B cell (primary cell): ENCODE data around the gene IST1. TPM values are rescaled to one million over a fixed set of nuclear protein-coding genes. Genes with fewer than 3 reads are reported as not detected.

Source experiments
- ATAC-seq: fragments of 200-7000 bp; cut with Tn5 transposase; one replicate; pipeline ENCODE4 v1.10.0; 2021; ENCODE audit warnings: low read depth, mild to moderate bottlenecking, moderate number of reproducible peaks, moderate library complexity
- CTCF ChIA-PET: fragments of 350-600 bp; sonication (Branson Sonifier 250); formaldehyde crosslinking; loops from one replicate; lab custom pipeline; 2021; ENCODE audit warnings: antibody characterized with exemption, inconsistent platforms; lab: Charles Lee
- POLR2A ChIA-PET: fragments of 350-600 bp; sonication (Branson Sonifier 250); formaldehyde crosslinking; loops from one replicate; lab custom pipeline; 2021; ENCODE audit warnings: antibody characterized with exemption; lab: Charles Lee
- DNase-seq: peaks from one replicate; pipeline ENCODE4 v3.0.0; 2013
- H2AFZ ChIP-seq: 2 replicates; pipeline ENCODE4 v1.6.1; 2012; ENCODE audit warnings: mild to moderate bottlenecking, low read depth, low read length; ENCODE audit not compliant: insufficient read depth, poor library complexity, severe bottlenecking
- H3K27ac ChIP-seq, 2 donors: 1 replicate in 1 of 2; 2 replicates in 1 of 2; pipeline ENCODE4 v1.5.1; 2012 to 2013; ENCODE audit warnings: low read length in 2 of 2, mild to moderate bottlenecking in 2 of 2, moderate library complexity in 1 of 2
- H3K27me3 ChIP-seq, 4 experiments: fragments of 200-600 bp in 1 of 4; sonication (generic) in 1 of 4; replicated peaks in 1 of 4; 1 replicate in 2 of 4; 2 replicates in 2 of 4; pipeline versions ENCODE4 v1.6.1 to v1.7.0; 2013 to 2016; ENCODE audit warnings: low read length in 3 of 4, mild to moderate bottlenecking in 2 of 4, mixed read lengths in 1 of 4, moderate library complexity in 1 of 4; ENCODE audit not compliant: insufficient read depth in 4 of 4, control insufficient read depth in 3 of 4; ENCODE audit errors: control extremely low read depth in 1 of 4
- H3K36me3 ChIP-seq, 2 experiments: replicated peaks in 1 of 2; 1 replicate in 1 of 2; 2 replicates in 1 of 2; pipeline versions ENCODE4 v1.6.1 to v1.7.1; 2013; ENCODE audit warnings: low read length in 1 of 2; ENCODE audit not compliant: insufficient read depth in 2 of 2, control insufficient read depth in 1 of 2; ENCODE audit errors: control extremely low read depth in 1 of 2, extremely low read depth in 1 of 2
- H3K4me1 ChIP-seq, 2 donors: fragments of 200-600 bp in 1 of 2; sonication (generic) in 1 of 2; 1 replicate in 1 of 2; 2 replicates in 1 of 2; pipeline versions ENCODE4 v1.5.1 to v1.6.1; 2013 to 2017; ENCODE audit warnings: low read length in 2 of 2; ENCODE audit not compliant: control insufficient read depth in 2 of 2, insufficient read depth in 2 of 2
- H3K4me2 ChIP-seq: replicated peaks from 2 replicates; pipeline ENCODE3; 2012; ENCODE audit warnings: mild to moderate bottlenecking, low read depth, low read length; ENCODE audit not compliant: poor library complexity, severe bottlenecking
- H3K4me3 ChIP-seq, 5 experiments: fragments of 200-600 bp in 1 of 5; sonication (generic) in 1 of 5; 1 replicate in 3 of 5; 2 replicates in 2 of 5; pipeline versions ENCODE4 v1.5.1 to v1.7.0; 2011 to 2016; ENCODE audit warnings: low read length in 4 of 5, mild to moderate bottlenecking in 4 of 5, low read depth in 2 of 5, control low read depth in 1 of 5, moderate library complexity in 1 of 5; ENCODE audit not compliant: insufficient read depth in 1 of 5; ENCODE audit errors: control extremely low read depth in 1 of 5, extremely low read depth in 1 of 5
- H3K79me2 ChIP-seq: fragments of 200-600 bp; sonication (generic); one replicate; pipeline ENCODE4 v1.6.0; 2016; ENCODE audit warnings: low read length; ENCODE audit not compliant: control insufficient read depth, insufficient read depth
- H3K9ac ChIP-seq: fragments of 200-600 bp; sonication (generic); 2 replicates; pipeline ENCODE4 v1.6.1; 2017; ENCODE audit warnings: mild to moderate bottlenecking, low read length, moderate library complexity
- H3K9me3 ChIP-seq, 3 donors: one replicate each; pipeline versions ENCODE4 v1.6.1 to v1.7.1; 2013; ENCODE audit warnings: low read length in 2 of 3; ENCODE audit not compliant: control insufficient read depth in 2 of 3, insufficient read depth in 1 of 3; ENCODE audit errors: control extremely low read depth in 1 of 3
- H4K20me1 ChIP-seq: 2 replicates; pipeline ENCODE4 v1.6.0; 2012; ENCODE audit warnings: mild to moderate bottlenecking, low read length; ENCODE audit not compliant: insufficient read depth, control insufficient read depth, poor library complexity, severe bottlenecking
- H3K27ac Mint-ChIP-seq: one replicate; pipeline ENCODE4 v1.8.0; 2021; ENCODE audit warnings: mixed read lengths
- H3K27me3 Mint-ChIP-seq: one replicate; pipeline ENCODE4 v1.8.0; 2021; ENCODE audit warnings: mixed read lengths
- H3K4me1 Mint-ChIP-seq: one replicate; pipeline ENCODE4 v1.8.0; 2021; ENCODE audit warnings: mixed read lengths
- H3K4me3 Mint-ChIP-seq: one replicate; pipeline ENCODE4 v1.8.0; 2021; ENCODE audit warnings: mixed read lengths
- H3K9me3 Mint-ChIP-seq: one replicate; pipeline ENCODE4 v1.8.0; 2022; ENCODE audit warnings: mixed read lengths; ENCODE audit not compliant: insufficient read depth
- EZH2 ChIP-seq: IDR thresholded peaks from 2 replicates; pipeline ENCODE4 v1.6.1; 2012; ENCODE audit warnings: borderline replicate concordance, low read depth, mild to moderate bottlenecking, moderate library complexity, low read length; ENCODE audit not compliant: insufficient read depth, poor library complexity, severe bottlenecking
- WGBS: methylation state at CpG from one replicate; pipeline ENCODE4 v1.1.5; 2013; ENCODE audit warnings: missing lambda C conversion rate; ENCODE audit not compliant: insufficient coverage; 5-methylcytosine and 5-hydroxymethylcytosine counted together
- intact Hi-C: fragments of 100-400 bp; cut with micrococcal nuclease; formaldehyde crosslinking; loops from one replicate; pipeline ENCODE4 v1.10.0; 2022
- polyA plus RNA-seq: library from polyadenylated mRNA; depleted of rRNA; stranded (reverse); fragments of >200 nt; gene quantifications from 2 replicates; pipeline ENCODE4 v1.2.3, GENCODE V29; 2012
- total RNA-seq, 2 donors: library from RNA; stranded (reverse); fragments of 120-200 nt in 1 of 2; gene quantifications; 1 replicate in 1 of 2; 2 replicates in 1 of 2; pipeline versions ENCODE4 v1.2.3 to v1.2.4, GENCODE V29; 2013 to 2022
- TF ChIP-seq, protein P1 (sequence below): fragments of 200-600 bp; IDR thresholded peaks from one replicate; pipeline ENCODE4 v1.8.0; 2022; ENCODE audit warnings: antibody characterized with exemption, mild to moderate bottlenecking

Gene IST1
- total and polyA plus RNA-seq, 2 donors (not counting 1 experiment from before 2014, with no cell fraction given): 182 to 268 TPM

DNA sequence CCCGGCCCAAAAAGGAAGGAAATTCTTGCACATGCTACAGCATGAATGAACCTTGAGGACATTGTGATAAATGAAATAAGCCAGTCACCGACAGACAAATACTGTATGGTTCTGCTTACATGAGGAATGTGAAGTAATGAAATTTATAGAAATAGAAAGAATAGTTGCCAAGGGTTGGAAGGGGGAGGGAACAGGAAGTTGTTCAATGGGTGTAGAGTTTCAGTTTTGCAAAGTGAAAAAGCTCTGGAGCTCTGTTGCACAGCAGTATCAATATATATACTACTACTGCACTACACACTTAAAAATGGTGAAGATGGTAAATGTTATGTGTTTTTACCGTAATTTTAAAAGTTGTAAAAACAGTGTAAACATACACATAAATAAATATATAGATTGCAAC is 61.2 kb downstream of the IST1 start:
- no peak overlapping the region for H3K4me3 Mint-ChIP-seq
- Histone ChIP-seq H3K9me3 (peaks cover 0 to 3% (median 0%) of the 10 kb centered on the region in 3 donors), H3K4me1 (peaks cover 21 to 27% of the 10 kb centered on the region in 2 donors), H2AFZ (no peak overlapping the region), H3K27ac (no peak overlapping the region), H4K20me1 (no peaks in the 10 kb centered on the region), H3K4me3 (no peak overlapping the region), H3K36me3 (no peaks in the 10 kb centered on the region), H3K79me2 (no peaks in the 10 kb centered on the region), H3K9ac (no peak overlapping the region), H3K4me2 (peak overlapping the region; percentile 43), H3K27me3 (no peaks in the 10 kb centered on the region)
- 20% methylated on average over 2 of the region's 3 CpGs for WGBS
- H3K27ac Mint-ChIP-seq: no peak overlapping the region
- DNase-seq (no peak), ATAC-seq (peak; percentile 33)
- intact Hi-C loops: no loop called here
- ChIA-PET CTCF (interaction anchor here (1.1 to 1.3 kb wide), 2 partner anchors 10 to 74 kb away, joined by 3 to 7 read pairs; no protein-coding TSS in a partner anchor), POLR2A (interaction anchor here (0.5 kb wide), 1 partner anchor 62 kb away, joined by 7 read pairs; no protein-coding TSS in a partner anchor)
- H3K9me3 Mint-ChIP-seq: no peaks in the 10 kb centered on the region
- H3K27me3 Mint-ChIP-seq: no peaks in the 10 kb centered on the region
- TF ChIP-seq, protein P1, sequence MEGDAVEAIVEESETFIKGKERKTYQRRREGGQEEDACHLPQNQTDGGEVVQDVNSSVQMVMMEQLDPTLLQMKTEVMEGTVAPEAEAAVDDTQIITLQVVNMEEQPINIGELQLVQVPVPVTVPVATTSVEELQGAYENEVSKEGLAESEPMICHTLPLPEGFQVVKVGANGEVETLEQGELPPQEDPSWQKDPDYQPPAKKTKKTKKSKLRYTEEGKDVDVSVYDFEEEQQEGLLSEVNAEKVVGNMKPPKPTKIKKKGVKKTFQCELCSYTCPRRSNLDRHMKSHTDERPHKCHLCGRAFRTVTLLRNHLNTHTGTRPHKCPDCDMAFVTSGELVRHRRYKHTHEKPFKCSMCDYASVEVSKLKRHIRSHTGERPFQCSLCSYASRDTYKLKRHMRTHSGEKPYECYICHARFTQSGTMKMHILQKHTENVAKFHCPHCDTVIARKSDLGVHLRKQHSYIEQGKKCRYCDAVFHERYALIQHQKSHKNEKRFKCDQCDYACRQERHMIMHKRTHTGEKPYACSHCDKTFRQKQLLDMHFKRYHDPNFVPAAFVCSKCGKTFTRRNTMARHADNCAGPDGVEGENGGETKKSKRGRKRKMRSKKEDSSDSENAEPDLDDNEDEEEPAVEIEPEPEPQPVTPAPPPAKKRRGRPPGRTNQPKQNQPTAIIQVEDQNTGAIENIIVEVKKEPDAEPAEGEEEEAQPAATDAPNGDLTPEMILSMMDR: no peak
- no peak for TF ChIP-seq EZH2
- H3K4me1 Mint-ChIP-seq: peaks cover 29% of the 10 kb centered on the region
